MM.1S (cell line): Measurements from ENCODE around the gene C16orf89.

ENCODE experiments used
- EZH2 ChIP-seq: fragments of 300-600 bp; sonication (generic); optimal IDR thresholded peaks from 2 replicates; pipeline ENCODE3; 2017; ENCODE audit warnings: low read depth, mild to moderate bottlenecking, antibody characterized with exemption, low read length, mixed read lengths
- EZH2phosphoT487 ChIP-seq: fragments of 300-600 bp; sonication (generic); IDR thresholded peaks from 2 replicates; pipeline ENCODE4 v1.6.1; 2018; ENCODE audit warnings: antibody characterized with exemption, low read length
- TF ChIP-seq, protein P1 (sequence below): fragments of 300-600 bp; sonication (generic); IDR thresholded peaks from 2 replicates; pipeline ENCODE4 v1.5.1; 2016; ENCODE audit warnings: antibody characterized with exemption, low read length, mixed read lengths

- TF ChIP-seq, protein P1, sequence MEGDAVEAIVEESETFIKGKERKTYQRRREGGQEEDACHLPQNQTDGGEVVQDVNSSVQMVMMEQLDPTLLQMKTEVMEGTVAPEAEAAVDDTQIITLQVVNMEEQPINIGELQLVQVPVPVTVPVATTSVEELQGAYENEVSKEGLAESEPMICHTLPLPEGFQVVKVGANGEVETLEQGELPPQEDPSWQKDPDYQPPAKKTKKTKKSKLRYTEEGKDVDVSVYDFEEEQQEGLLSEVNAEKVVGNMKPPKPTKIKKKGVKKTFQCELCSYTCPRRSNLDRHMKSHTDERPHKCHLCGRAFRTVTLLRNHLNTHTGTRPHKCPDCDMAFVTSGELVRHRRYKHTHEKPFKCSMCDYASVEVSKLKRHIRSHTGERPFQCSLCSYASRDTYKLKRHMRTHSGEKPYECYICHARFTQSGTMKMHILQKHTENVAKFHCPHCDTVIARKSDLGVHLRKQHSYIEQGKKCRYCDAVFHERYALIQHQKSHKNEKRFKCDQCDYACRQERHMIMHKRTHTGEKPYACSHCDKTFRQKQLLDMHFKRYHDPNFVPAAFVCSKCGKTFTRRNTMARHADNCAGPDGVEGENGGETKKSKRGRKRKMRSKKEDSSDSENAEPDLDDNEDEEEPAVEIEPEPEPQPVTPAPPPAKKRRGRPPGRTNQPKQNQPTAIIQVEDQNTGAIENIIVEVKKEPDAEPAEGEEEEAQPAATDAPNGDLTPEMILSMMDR = no peak
- no peak for TF ChIP-seq EZH2
- TF ChIP-seq EZH2phosphoT487 = no peak
Observed at GRCh38 chr16:5065813-5066212, at the start of gene C16orf89.
